Ectodermal cell (in vitro differentiated cells): ENCODE data around the gene MDM4.

Experiments
- H3K27ac ChIP-seq: 2 replicates; pipeline ENCODE4 v1.7.0; 2013; ENCODE audit warnings: mild to moderate bottlenecking, low read depth, low read length; ENCODE audit not compliant: insufficient read depth, poor library complexity, severe bottlenecking
- H3K27me3 ChIP-seq: 2 replicates; pipeline ENCODE4 v1.7.0; 2013; ENCODE audit warnings: mild to moderate bottlenecking, low read length; ENCODE audit not compliant: insufficient read depth, control insufficient read depth, poor library complexity, severe bottlenecking
- H3K36me3 ChIP-seq: one replicate; pipeline ENCODE4 v1.7.0; 2013; ENCODE audit warnings: low read length; ENCODE audit not compliant: control insufficient read depth, insufficient read depth
- H3K4me1 ChIP-seq: one replicate; pipeline ENCODE4 v1.7.0; 2013; ENCODE audit warnings: low read length; ENCODE audit not compliant: control insufficient read depth, insufficient read depth
- H3K4me3 ChIP-seq: 2 replicates; pipeline ENCODE4 v1.7.0; 2013; ENCODE audit warnings: low read depth, low read length, control low read depth; ENCODE audit not compliant: insufficient read depth
- H3K9me3 ChIP-seq: 2 replicates; pipeline ENCODE4 v1.7.0; 2013; ENCODE audit warnings: mild to moderate bottlenecking, low read length, moderate library complexity; ENCODE audit not compliant: control insufficient read depth
- WGBS, 2 experiments: methylation state at CpG; one replicate each; pipeline ENCODE4 v1.1.7; 2013; ENCODE audit warnings: missing lambda C conversion rate in 2 of 2; 5-methylcytosine and 5-hydroxymethylcytosine counted together

Gene MDM4

GRCh38 chr1:204578867-204579664, 62.9 kb downstream of the MDM4 start:
- no peaks in the 10 kb centered on the region for H3K36me3 ChIP-seq
- H3K27ac ChIP-seq = no peak overlapping the region
- H3K4me1 ChIP-seq = peaks cover 38% of the 10 kb centered on the region
- peaks cover 31% of the 10 kb centered on the region for H3K27me3 ChIP-seq
- no peak overlapping the region for H3K4me3 ChIP-seq
- no peaks in the 10 kb centered on the region for H3K9me3 ChIP-seq
- WGBS, 2 experiments = 59 to 60% methylated on average over 18 of the region's 18 CpGs

- H3K27ac ChIP-seq = no peak overlapping the region
- H3K9me3 ChIP-seq = no peaks in the 10 kb centered on the region
- H3K4me3 ChIP-seq = no peak overlapping the region
- 72 to 75% methylated on average over 6 of the region's 6 CpGs for WGBS, 2 experiments
- peaks cover 26% of the 10 kb centered on the region for H3K27me3 ChIP-seq
- H3K4me1 ChIP-seq = peaks cover 32% of the 10 kb centered on the region
- no peaks in the 10 kb centered on the region for H3K36me3 ChIP-seq
Measured at GRCh38 chr1:204579681-204580080, 63.5 kb downstream of the MDM4 start.

DNA sequence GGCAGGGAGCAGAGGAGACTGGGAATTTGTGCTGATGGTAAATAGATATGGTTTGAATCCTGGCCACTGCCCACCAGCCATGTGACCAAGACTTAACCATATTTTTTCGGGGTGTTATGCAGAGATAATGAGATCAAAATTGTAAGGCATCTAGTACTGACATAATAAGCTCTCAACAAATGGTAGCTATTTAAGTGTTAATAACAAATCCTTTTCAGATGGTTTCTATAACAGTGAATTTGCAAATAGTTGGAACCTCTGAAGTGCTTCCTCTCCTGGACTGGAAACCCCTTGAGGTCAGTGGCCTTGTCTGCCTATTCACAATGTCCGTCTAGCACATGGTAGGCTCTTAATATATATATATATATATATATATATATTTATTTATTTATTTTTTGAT, 64.7 kb downstream of the MDM4 start:
- WGBS, 2 experiments = 89 to 94% methylated on average over 1 of the region's 2 CpGs
- Histone ChIP-seq H3K4me1 (peaks cover 23% of the 10 kb centered on the region), H3K27me3 (peaks cover 19% of the 10 kb centered on the region), H3K9me3 (no peaks in the 10 kb centered on the region), H3K4me3 (no peak overlapping the region), H3K36me3 (no peaks in the 10 kb centered on the region), H3K27ac (no peak overlapping the region)

DNA sequence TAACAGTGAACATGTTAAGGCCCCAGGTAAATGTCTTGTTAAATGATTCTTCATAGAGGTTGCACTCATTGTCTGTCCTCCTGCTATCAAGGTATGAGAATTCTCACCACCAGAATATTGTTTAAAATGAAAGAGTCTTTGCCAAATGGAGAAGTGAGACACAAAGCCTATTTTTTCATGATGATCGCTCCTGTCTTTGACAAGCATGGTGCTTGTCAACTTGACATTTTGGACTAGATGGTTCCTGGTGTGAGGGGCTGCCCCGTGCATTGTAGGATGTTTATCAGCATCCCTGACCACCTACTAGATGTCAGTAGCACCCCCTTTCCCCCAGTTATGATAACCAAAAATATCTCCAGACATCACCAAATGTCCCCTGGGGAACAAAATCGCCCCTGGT, 65.6 kb downstream of the MDM4 start:
- Histone ChIP-seq H3K27me3 (peaks cover 16% of the 10 kb centered on the region), H3K4me3 (no peak overlapping the region), H3K4me1 (peaks cover 14% of the 10 kb centered on the region), H3K27ac (no peak overlapping the region), H3K9me3 (no peaks in the 10 kb centered on the region), H3K36me3 (no peaks in the 10 kb centered on the region)
- WGBS, 2 experiments = 96 to 97% methylated on average over 2 of the region's 3 CpGs

- Histone ChIP-seq H3K27me3 (peaks cover 5% of the 10 kb centered on the region), H3K9me3 (no peaks in the 10 kb centered on the region), H3K36me3 (no peaks in the 10 kb centered on the region), H3K4me1 (peaks cover 5% of the 10 kb centered on the region), H3K4me3 (no peak overlapping the region), H3K27ac (no peak overlapping the region)
- 94% methylated on average over 4 of the region's 4 CpGs for WGBS, 2 experiments
Measured at GRCh38 chr1:204583909-204584632, 67.9 kb downstream of the MDM4 start.

DNA sequence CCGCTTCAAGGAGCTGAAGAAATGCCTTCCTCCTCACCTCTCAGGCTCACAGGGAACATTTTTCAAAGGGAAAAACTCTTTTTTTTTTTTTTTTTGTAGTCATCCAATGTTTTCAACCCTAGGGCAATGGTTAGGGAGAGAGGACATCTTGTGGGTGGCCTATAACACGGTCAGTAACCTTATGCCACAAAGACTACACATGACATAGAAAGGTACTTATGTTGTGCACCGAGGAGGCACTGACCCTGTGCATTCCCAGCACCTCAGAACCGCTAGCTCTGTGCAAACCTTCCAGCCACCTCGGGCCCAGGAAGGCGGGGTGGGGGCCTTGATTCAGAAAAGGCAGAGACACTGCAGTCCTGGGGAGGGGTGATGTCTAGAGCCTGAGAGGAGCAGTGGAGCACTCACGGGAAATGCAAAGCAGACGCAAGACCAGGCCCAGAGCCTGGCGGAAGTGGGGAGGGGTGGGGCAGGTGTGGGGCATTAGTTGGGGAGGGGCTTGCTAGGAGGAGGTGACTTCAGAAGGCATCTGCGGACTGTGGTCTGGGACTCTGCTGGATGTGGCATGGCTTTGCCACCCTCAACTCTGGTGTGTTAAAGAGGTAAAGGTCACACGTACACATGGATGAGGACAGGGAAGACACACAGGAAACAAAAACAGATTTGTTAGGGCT, 68.6 kb downstream of the MDM4 start:
- Histone ChIP-seq H3K36me3 (no peaks in the 10 kb centered on the region), H3K4me3 (no peak overlapping the region), H3K27me3 (peaks cover 1% of the 10 kb centered on the region), H3K4me1 (peaks cover 4% of the 10 kb centered on the region), H3K9me3 (no peaks in the 10 kb centered on the region), H3K27ac (no peak overlapping the region)
- WGBS, 2 experiments = 69 to 71% methylated on average over 11 of the region's 11 CpGs

- Histone ChIP-seq H3K4me3 (no peak overlapping the region), H3K9me3 (no peaks in the 10 kb centered on the region), H3K4me1 (no peaks in the 10 kb centered on the region), H3K27ac (no peak overlapping the region), H3K36me3 (no peaks in the 10 kb centered on the region), H3K27me3 (no peaks in the 10 kb centered on the region)
- WGBS, 2 experiments = 82 to 85% methylated on average over 6 of the region's 6 CpGs
Measured at GRCh38 chr1:204587621-204588020, 71.4 kb downstream of the MDM4 start.

GRCh38 chr1:204588826-204589225, 72.6 kb downstream of the MDM4 start:
- no peaks in the 10 kb centered on the region for H3K36me3 ChIP-seq
- no peaks in the 10 kb centered on the region for H3K4me1 ChIP-seq
- no peak overlapping the region for H3K27ac ChIP-seq
- WGBS, 2 experiments = 68 to 70% methylated on average over 5 of the region's 5 CpGs
- no peak overlapping the region for H3K4me3 ChIP-seq
- no peaks in the 10 kb centered on the region for H3K27me3 ChIP-seq
- no peaks in the 10 kb centered on the region for H3K9me3 ChIP-seq

GRCh38 chr1:204589409-204590038, 73.3 kb downstream of the MDM4 start:
- H3K9me3 ChIP-seq = no peaks in the 10 kb centered on the region
- H3K36me3 ChIP-seq = no peaks in the 10 kb centered on the region
- no peaks in the 10 kb centered on the region for H3K27me3 ChIP-seq
- H3K4me3 ChIP-seq = no peak overlapping the region
- H3K27ac ChIP-seq = no peak overlapping the region
- 84 to 90% methylated on average over 8 of the region's 8 CpGs for WGBS, 2 experiments
- H3K4me1 ChIP-seq = no peaks in the 10 kb centered on the region
